ENCODE data around the gene ELL2. TPM values are rescaled to one million over a fixed set of nuclear protein-coding genes. Genes with fewer than 3 reads are reported as not detected.

The ELL2 gene
- polyA plus RNA-seq, 1 donor from 2014 or later = 1.4 TPM

DNA sequence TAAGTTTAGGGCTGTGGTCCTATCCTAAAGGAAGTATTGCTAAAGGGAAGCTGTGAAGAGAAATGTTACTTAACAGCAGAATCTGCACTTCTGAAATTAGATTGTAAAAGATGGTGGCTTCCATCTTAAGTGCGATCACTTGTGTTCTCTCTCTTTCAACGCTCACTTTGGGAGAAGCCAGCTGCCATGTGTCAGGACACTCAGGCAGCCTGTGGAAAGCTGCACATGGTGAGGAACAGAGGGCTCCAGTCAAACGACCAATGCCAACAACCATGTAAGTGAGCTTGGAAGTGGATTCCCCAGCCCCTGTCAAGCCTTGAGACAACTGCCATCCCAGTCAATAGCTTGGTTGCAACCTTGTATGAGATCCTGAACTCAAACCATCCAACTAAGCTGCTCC lies 87.4 kb downstream of the ELL2 start:
- Histone ChIP-seq H2AFZ (ENCODE audit: low read depth, low read length) (no peak overlapping the region), H3K9me2 (ENCODE audit: insufficient read depth, low read length) (no peaks in the 10 kb centered on the region), H3K27me3 (ENCODE audit: insufficient read depth, low read depth, low read length) (no peaks in the 10 kb centered on the region), H3K27ac (ENCODE audit: low read length) (no peak overlapping the region), H3F3A (ENCODE audit: insufficient read depth, low read length, poor library complexity, severe bottlenecking) (no peaks in the 10 kb centered on the region), H3K4me3 (ENCODE audit: low read length) (no peak overlapping the region), H3K79me2 (replicated peaks; ENCODE audit: insufficient read depth, low read length) (no peaks in the 10 kb centered on the region), H3K9ac (ENCODE audit: low read length) (no peak overlapping the region), H3K36me3 (ENCODE audit: insufficient read depth, low read length) (no peaks in the 10 kb centered on the region), H3K9me3 (ENCODE audit: low read length) (no peaks in the 10 kb centered on the region), H4K20me1 (ENCODE audit: insufficient read depth) (no peaks in the 10 kb centered on the region), H3K4me2 (ENCODE audit: low read length) (no peak overlapping the region)
- TF ChIP-seq POLR2AphosphoS5 (IDR thresholded peaks at IDR 0.05) = no peak
- TF ChIP-seq, protein P1, sequence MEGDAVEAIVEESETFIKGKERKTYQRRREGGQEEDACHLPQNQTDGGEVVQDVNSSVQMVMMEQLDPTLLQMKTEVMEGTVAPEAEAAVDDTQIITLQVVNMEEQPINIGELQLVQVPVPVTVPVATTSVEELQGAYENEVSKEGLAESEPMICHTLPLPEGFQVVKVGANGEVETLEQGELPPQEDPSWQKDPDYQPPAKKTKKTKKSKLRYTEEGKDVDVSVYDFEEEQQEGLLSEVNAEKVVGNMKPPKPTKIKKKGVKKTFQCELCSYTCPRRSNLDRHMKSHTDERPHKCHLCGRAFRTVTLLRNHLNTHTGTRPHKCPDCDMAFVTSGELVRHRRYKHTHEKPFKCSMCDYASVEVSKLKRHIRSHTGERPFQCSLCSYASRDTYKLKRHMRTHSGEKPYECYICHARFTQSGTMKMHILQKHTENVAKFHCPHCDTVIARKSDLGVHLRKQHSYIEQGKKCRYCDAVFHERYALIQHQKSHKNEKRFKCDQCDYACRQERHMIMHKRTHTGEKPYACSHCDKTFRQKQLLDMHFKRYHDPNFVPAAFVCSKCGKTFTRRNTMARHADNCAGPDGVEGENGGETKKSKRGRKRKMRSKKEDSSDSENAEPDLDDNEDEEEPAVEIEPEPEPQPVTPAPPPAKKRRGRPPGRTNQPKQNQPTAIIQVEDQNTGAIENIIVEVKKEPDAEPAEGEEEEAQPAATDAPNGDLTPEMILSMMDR (IDR thresholded peaks at IDR 0.05; ENCODE audit: poor library complexity, severe bottlenecking) = no peak
- TF ChIP-seq SMC3 (conservative IDR thresholded peaks at IDR 0.05; ENCODE audit: poor library complexity) = no peak
- TF ChIP-seq EP300 (conservative IDR thresholded peaks at IDR 0.05; ENCODE audit: poor library complexity, severe bottlenecking) = no peak
- TF ChIP-seq TAF1 (IDR thresholded peaks at IDR 0.05; ENCODE audit: low read depth) = no peak
- TF ChIP-seq RAD21 (conservative IDR thresholded peaks at IDR 0.05) = no peak
- TF ChIP-seq, protein P2, sequence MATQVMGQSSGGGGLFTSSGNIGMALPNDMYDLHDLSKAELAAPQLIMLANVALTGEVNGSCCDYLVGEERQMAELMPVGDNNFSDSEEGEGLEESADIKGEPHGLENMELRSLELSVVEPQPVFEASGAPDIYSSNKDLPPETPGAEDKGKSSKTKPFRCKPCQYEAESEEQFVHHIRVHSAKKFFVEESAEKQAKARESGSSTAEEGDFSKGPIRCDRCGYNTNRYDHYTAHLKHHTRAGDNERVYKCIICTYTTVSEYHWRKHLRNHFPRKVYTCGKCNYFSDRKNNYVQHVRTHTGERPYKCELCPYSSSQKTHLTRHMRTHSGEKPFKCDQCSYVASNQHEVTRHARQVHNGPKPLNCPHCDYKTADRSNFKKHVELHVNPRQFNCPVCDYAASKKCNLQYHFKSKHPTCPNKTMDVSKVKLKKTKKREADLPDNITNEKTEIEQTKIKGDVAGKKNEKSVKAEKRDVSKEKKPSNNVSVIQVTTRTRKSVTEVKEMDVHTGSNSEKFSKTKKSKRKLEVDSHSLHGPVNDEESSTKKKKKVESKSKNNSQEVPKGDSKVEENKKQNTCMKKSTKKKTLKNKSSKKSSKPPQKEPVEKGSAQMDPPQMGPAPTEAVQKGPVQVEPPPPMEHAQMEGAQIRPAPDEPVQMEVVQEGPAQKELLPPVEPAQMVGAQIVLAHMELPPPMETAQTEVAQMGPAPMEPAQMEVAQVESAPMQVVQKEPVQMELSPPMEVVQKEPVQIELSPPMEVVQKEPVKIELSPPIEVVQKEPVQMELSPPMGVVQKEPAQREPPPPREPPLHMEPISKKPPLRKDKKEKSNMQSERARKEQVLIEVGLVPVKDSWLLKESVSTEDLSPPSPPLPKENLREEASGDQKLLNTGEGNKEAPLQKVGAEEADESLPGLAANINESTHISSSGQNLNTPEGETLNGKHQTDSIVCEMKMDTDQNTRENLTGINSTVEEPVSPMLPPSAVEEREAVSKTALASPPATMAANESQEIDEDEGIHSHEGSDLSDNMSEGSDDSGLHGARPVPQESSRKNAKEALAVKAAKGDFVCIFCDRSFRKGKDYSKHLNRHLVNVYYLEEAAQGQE (IDR thresholded peaks at IDR 0.05; ENCODE audit: borderline replicate concordance) = no peak
- no peak for TF ChIP-seq EZH2 (IDR thresholded peaks at IDR 0.05; ENCODE audit: borderline replicate concordance, insufficient read depth, low read length, poor library complexity, severe bottlenecking)
- no peak for TF ChIP-seq MXI1 (conservative IDR thresholded peaks at IDR 0.05; ENCODE audit: poor library complexity, severe bottlenecking)

DNA sequence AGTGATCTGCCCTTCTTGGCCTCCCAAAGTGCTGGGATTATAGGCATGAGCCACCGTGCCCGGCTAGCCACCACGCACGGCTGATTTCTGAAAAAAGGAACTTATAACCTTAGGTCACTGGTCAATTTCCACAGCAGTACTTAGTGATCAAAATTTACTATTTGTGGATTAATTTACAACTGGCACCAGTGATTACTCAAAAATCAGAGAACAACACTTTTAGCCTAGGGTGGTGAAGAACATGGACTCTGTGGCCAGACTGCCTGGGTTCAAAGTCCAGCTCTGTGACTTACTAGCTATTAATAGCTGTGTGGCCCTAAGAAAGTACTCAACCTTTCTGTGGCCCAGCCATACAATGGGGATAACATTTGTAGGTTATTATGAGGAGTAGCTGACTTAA lies 88.3 kb downstream of the ELL2 start:
- Histone ChIP-seq H3K79me2 (replicated peaks; ENCODE audit: insufficient read depth, low read length) (no peaks in the 10 kb centered on the region), H3K9me3 (ENCODE audit: low read length) (no peaks in the 10 kb centered on the region), H2AFZ (ENCODE audit: low read depth, low read length) (no peak overlapping the region), H3K27ac (ENCODE audit: low read length) (no peak overlapping the region), H3K9ac (ENCODE audit: low read length) (no peak overlapping the region), H3K27me3 (ENCODE audit: insufficient read depth, low read depth, low read length) (no peaks in the 10 kb centered on the region), H3K36me3 (ENCODE audit: insufficient read depth, low read length) (no peaks in the 10 kb centered on the region), H3F3A (ENCODE audit: insufficient read depth, low read length, poor library complexity, severe bottlenecking) (no peaks in the 10 kb centered on the region), H4K20me1 (ENCODE audit: insufficient read depth) (no peaks in the 10 kb centered on the region), H3K9me2 (ENCODE audit: insufficient read depth, low read length) (no peaks in the 10 kb centered on the region), H3K4me3 (ENCODE audit: low read length) (no peak overlapping the region), H3K4me2 (ENCODE audit: low read length) (no peak overlapping the region)
- TF ChIP-seq TAF1 (IDR thresholded peaks at IDR 0.05; ENCODE audit: low read depth) (no peak), POLR2AphosphoS5 (IDR thresholded peaks at IDR 0.05) (no peak), RAD21 (conservative IDR thresholded peaks at IDR 0.05) (no peak), SMC3 (conservative IDR thresholded peaks at IDR 0.05; ENCODE audit: poor library complexity) (no peak), EP300 (conservative IDR thresholded peaks at IDR 0.05; ENCODE audit: poor library complexity, severe bottlenecking) (no peak), EZH2 (IDR thresholded peaks at IDR 0.05; ENCODE audit: borderline replicate concordance, insufficient read depth, low read length, poor library complexity, severe bottlenecking) (no peak), MXI1 (conservative IDR thresholded peaks at IDR 0.05; ENCODE audit: poor library complexity, severe bottlenecking) (no peak)
- TF ChIP-seq, protein P2 (IDR thresholded peaks at IDR 0.05; ENCODE audit: borderline replicate concordance) = no peak

All from neural cell (in vitro differentiated cells).